DLD1 (cell line): Measurements from ENCODE around the gene PARD3B.

Experiments used
- in situ Hi-C: cut with HindIII; loops from 2 replicates; pipeline ENCODE4 v1.10.0; 2017; ENCODE audit warnings: low sequenced_read_pairs

Gene PARD3B

GRCh38 chr2:205366336-205367060 is 821.2 kb downstream of the PARD3B start:
- in situ Hi-C loops: no loop called here

- in situ Hi-C loops: no loop called here
These were observed 822.2 kb downstream of the PARD3B start for GRCh38 chr2:205367331-205367935.

GRCh38 chr2:205369813-205370212 is 824.5 kb downstream of the PARD3B start:
- in situ Hi-C loops: no loop called here

GRCh38 chr2:205370726-205371125 is 825.5 kb downstream of the PARD3B start:
- in situ Hi-C loops: no loop called here

GRCh38 chr2:205372141-205372540 is 826.9 kb downstream of the PARD3B start:
- in situ Hi-C loops: no loop called here

GRCh38 chr2:205375461-205376448 is 830.5 kb downstream of the PARD3B start:
- in situ Hi-C loops: no loop called here

- in situ Hi-C loops: no loop called here
These were observed 832.0 kb downstream of the PARD3B start for GRCh38 chr2:205377324-205377723.

GRCh38 chr2:205383601-205384000 is 838.3 kb downstream of the PARD3B start:
- in situ Hi-C loops: no loop called here

- in situ Hi-C loops: no loop called here
These were observed 840.8 kb downstream of the PARD3B start for GRCh38 chr2:205386109-205386508.

GRCh38 chr2:205387350-205388055 is 842.2 kb downstream of the PARD3B start:
- in situ Hi-C loops: no loop called here

GRCh38 chr2:205390866-205391265 is 845.6 kb downstream of the PARD3B start:
- in situ Hi-C loops: no loop called here

GRCh38 chr2:205401511-205401910 is 856.2 kb downstream of the PARD3B start:
- in situ Hi-C loops: no loop called here

GRCh38 chr2:205402011-205402410 is 856.7 kb downstream of the PARD3B start:
- in situ Hi-C loops: no loop called here

- in situ Hi-C loops: no loop called here
These were observed 858.1 kb downstream of the PARD3B start for GRCh38 chr2:205403244-205403825.

- in situ Hi-C loops: no loop called here
These were observed 859.9 kb downstream of the PARD3B start for GRCh38 chr2:205405194-205405593.

- in situ Hi-C loops: no loop called here
These were observed 860.5 kb downstream of the PARD3B start for GRCh38 chr2:205405752-205406151.

- in situ Hi-C loops: no loop called here
These were observed 862.7 kb downstream of the PARD3B start for GRCh38 chr2:205407984-205408383.

GRCh38 chr2:205408696-205409095 is 863.4 kb downstream of the PARD3B start:
- in situ Hi-C loops: no loop called here

- in situ Hi-C loops: no loop called here
These were observed 864.1 kb downstream of the PARD3B start for GRCh38 chr2:205409411-205409810.

- in situ Hi-C loops: no loop called here
These were observed 866.3 kb downstream of the PARD3B start for GRCh38 chr2:205411558-205411957.
